GM21825 (cell line): Measurements from ENCODE around the gene DNAH2.

ENCODE experiments used
- ATAC-seq: cut with Tn5 transposase; IDR thresholded peaks from one replicate; pipeline ENCODE4 v1.9.1; 2021; ENCODE audit warnings: mild to moderate bottlenecking, moderate library complexity; ENCODE audit not compliant: unreplicated experiment

The DNAH2 gene

DNA sequence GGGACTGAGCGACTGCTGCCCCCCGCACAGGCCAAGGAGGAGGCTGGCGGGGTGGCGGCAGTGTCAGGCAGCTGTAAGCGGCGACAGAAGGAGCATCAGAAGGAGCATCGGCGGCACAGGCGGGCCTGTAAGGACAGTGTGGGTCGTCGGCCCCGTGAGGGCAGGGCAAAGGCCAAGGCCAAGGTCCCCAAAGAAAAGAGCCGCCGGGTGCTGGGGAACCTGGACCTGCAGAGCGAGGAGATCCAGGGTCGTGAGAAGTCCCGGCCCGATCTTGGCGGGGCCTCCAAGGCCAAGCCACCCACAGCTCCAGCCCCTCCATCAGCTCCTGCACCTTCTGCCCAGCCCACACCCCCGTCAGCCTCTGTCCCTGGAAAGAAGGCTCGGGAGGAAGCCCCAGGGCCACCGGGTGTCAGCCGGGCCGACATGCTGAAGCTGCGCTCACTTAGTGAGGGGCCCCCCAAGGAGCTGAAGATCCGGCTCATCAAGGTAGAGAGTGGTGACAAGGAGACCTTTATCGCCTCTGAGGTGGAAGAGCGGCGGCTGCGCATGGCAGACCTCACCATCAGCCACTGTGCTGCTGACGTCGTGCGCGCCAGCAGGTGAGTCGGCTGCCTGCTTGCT is 131.7 kb downstream of the DNAH2 start:
- no peak for ATAC-seq

DNA sequence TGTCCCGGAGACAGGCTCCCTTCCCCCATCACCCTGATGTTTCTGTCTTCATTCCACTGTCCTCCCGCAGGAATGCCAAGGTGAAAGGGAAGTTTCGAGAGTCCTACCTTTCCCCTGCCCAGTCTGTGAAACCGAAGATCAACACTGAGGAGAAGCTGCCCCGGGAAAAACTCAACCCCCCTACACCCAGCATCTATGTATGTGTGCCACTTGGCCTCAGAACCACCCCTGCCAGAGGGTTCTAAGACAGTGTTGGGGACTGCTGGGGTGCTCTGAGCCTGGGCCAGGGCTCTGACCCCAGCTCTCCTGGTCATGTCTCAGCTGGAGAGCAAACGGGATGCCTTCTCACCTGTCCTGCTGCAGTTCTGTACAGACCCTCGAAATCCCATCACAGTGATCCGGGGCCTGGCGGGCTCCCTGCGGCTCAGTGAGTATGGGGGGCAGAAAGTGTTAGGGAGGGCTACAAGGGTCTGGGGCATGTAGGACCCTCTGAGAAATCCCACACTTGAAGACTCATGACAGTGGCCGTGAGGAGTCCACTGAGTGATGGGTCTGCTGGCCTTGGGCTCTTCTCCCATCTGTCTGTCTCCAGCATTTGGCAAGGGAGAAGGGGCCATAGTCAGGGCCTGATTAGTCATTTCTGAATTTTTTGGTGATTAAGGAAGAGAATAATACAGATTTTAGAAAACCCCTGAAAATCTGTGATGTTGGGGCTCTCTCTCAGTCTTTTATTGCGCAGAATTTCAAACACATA is 132.4 kb downstream of the DNAH2 start:
- no peak for ATAC-seq

DNA sequence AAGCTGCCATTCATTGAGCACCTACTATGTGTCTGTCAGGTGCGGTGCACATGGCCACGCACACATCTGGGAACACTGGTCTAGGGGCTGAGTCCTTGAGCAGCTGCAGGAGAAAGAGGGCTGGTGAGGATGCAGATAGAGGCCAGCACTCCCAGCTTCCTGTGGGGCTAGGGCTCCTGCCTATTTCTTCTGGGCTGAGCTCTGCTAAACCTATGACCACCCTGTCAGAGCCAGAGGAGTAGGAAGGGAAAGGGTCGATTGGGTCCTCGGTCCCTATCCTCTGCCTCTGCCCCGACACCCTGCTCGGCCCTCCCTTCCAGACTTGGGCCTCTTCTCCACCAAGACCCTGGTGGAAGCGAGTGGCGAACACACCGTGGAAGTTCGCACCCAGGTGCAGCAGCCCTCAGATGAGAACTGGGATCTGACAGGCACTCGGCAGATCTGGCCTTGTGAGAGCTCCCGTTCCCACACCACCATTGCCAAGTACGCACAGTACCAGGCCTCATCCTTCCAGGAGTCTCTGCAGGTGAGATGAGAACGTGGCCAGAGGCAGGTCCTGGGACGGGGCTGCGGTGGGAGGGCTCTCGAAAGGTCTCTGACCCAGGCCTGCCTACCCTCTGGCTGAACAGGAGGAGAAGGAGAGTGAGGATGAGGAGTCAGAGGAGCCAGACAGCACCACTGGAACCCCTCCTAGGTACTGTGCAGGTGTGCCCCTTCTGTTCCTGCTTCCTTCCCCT is 133.3 kb downstream of the DNAH2 start:
- ATAC-seq = no peak

DNA sequence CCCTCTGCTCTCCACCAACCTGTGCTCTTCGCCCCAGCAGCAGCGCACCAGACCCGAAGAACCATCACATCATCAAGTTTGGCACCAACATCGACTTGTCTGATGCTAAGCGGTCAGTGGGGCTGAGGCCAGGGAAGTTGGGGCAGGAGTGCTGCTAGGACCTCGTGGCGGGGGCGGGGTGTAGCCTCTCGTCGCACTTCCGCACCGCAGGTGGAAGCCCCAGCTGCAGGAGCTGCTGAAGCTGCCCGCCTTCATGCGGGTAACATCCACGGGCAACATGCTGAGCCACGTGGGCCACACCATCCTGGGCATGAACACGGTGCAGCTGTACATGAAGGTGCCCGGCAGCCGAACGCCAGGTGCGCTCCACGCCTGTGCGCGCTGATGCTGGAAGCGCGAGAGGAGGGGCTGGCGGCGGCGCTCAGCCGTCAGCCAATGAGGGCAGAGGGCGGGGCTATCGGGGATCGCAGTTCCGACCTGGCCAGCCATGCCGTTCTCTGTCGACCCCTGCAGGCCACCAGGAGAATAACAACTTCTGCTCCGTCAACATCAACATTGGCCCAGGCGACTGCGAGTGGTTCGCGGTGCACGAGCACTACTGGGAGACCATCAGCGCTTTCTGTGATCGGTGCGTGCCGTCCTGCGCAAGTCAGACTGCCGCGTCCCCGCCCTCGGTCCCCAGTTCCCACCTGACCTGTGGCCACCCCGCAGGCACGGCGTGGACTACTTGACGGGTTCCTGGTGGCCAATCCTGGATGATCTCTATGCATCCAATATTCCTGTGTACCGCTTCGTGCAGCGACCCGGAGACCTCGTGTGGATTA is 134.1 kb downstream of the DNAH2 start:
- peak; percentile 57 for ATAC-seq

DNA sequence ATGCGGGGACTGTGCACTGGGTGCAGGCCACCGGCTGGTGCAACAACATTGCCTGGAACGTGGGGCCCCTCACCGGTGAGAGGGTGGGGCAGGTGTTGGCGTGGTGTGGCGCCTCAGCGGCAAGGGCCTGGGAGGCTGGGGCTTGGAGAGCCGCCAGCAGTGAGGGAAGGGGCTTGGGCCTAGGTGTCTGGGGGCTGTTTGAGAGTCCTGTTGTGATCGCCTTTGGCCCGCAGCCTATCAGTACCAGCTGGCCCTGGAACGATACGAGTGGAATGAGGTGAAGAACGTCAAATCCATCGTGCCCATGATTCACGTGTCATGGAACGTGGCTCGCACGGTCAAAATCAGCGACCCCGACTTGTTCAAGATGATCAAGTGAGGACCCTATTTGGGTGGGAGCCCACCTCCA is 134.7 kb downstream of the DNAH2 start:
- no peak for ATAC-seq

DNA sequence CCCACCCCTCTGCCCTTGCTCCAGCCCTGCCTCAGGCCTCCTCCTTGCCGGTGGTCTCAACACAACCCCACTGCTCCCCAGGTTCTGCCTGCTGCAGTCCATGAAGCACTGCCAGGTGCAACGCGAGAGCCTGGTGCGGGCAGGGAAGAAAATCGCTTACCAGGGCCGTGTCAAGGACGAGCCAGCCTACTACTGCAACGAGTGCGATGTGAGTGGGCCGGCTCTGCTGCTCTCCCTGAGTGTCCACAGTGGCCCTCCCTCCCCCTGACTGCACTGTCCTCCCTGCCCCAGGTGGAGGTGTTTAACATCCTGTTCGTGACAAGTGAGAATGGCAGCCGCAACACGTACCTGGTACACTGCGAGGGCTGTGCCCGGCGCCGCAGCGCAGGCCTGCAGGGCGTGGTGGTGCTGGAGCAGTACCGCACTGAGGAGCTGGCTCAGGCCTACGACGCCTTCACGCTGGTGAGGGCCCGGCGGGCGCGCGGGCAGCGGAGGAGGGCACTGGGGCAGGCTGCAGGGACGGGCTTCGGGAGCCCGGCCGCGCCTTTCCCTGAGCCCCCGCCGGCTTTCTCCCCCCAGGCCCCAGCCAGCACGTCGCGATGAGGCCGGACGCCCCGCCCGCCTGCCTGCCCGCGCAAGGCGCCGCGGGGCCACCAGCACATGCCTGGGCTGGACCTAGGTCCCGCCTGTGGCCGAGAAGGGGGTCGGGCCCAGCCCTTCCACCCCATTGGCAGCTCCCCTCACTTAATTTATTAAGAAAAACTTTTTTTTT is 135.6 kb downstream of the DNAH2 start:
- ATAC-seq = no peak

DNA sequence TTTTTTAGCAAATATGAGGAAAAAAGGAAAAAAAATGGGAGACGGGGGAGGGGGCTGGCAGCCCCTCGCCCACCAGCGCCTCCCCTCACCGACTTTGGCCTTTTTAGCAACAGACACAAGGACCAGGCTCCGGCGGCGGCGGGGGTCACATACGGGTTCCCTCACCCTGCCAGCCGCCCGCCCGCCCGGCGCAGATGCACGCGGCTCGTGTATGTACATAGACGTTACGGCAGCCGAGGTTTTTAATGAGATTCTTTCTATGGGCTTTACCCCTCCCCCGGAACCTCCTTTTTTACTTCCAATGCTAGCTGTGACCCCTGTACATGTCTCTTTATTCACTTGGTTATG is 136.1 kb downstream of the DNAH2 start:
- ATAC-seq = no peak

DNA sequence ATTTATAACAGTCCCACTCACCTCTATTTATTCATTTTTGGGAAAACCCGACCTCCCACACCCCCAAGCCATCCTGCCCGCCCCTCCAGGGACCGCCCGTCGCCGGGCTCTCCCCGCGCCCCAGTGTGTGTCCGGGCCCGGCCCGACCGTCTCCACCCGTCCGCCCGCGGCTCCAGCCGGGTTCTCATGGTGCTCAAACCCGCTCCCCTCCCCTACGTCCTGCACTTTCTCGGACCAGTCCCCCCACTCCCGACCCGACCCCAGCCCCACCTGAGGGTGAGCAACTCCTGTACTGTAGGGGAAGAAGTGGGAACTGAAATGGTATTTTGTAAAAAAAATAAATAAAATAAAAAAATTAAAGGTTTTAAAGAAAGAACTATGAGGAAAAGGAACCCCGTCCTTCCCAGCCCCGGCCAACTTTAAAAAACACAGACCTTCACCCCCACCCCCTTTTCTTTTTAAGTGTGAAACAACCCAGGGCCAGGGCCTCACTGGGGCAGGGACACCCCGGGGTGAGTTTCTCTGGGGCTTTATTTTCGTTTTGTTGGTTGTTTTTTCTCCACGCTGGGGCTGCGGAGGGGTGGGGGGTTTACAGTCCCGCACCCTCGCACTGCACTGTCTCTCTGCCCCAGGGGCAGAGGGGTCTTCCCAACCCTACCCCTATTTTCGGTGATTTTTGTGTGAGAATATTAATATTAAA is 136.7 kb downstream of the DNAH2 start:
- ATAC-seq = no peak

DNA sequence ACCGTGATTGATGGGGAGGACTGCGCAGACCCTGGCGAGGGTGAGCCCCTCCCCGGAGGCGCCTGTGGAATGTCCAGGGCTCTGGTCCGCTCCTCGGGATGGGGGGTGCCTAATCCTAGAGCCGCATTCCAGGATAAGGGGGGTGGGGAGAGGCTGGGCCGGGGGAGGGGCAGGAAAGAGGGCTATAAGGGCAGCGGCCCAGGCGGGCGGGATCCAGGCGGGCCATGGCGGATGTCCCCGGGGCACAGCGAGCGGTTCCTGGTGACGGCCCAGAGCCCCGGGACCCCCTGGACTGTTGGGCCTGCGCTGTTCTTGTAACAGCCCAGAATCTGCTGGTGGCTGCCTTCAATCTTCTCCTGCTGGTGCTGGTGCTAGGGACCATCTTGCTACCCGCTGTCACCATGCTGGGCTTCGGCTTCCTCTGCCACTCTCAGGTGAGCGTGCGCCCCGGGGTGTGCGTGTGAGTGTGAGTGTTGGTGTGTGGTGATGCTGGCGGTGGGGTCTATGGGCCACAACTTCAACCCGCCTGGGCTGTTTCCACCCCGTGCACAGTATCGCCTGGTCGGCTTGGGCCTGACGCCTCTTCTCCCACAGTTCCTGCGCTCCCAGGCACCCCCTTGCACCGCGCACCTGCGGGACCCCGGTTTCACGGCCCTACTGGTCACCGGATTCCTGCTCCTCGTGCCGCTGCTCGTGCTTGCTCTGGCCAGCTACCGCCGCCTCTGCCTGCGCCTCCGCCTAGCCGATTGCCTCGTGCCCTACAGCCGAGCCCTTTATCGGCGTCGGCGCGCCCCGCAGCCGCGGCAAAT is 137.5 kb downstream of the DNAH2 start, which contains the start of gene TMEM88:
Gene TMEM88 (plus strand): TSS at position 216 of the 809 bp plus-strand sequence. CDS start 9 bp downstream, at position 225.
- ATAC-seq = no peak

DNA sequence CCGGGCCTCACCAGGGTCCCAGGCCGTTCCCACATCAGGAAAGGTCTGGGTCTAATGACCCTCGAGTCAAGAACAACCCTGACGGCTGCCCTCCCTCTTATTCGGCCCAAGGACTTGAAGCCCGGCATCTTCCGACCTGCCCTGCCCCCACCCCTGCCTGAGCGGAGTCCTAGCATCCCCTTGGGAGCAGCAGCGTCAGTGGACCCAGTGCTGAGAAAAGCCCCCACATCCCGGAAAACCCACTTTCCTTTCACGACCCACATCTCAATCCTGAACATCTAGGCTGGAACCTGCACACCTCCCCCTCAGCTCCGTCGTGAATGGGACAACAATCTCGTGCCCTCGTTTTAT is 138.1 kb downstream of the DNAH2 start:
- no peak for ATAC-seq

DNA sequence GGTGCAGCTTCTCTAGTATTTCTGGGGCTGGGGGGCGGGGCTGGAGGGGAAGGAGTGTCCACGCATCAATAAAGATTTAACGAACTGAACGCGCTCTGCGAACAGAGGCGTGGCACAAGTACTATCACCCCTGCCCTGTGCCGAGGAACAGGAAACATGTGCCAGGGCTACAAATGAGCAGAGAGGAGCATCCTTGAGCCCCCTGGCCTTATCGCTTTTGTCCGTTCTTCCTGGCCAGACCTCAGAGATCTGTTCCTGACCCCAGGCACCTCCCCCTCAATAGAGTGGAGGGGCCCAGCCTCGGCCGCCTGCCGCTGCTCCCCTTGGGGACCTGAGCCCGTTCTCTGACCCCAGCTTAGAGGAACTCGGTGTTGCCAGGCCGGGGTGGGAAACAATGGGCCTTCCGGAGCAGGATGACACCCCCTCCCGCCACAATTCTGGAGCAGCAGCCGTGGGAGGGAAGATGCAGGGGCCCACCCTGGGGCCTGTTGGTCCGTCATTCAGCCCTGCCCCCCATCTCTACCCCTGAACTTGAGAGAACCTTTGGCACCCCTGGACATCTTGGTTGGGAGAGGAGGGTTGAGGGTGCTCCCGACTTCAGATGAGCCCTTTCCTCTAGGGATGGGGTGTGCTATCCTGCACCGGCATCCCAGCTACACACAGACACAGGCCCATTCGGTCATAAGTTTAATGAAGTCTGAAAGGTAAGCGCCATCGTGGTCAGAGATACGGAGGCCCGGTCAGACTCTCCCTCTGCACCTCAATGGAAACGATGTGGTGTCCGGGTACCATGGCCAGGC is 138.7 kb downstream of the DNAH2 start:
- ATAC-seq = no peak

DNA sequence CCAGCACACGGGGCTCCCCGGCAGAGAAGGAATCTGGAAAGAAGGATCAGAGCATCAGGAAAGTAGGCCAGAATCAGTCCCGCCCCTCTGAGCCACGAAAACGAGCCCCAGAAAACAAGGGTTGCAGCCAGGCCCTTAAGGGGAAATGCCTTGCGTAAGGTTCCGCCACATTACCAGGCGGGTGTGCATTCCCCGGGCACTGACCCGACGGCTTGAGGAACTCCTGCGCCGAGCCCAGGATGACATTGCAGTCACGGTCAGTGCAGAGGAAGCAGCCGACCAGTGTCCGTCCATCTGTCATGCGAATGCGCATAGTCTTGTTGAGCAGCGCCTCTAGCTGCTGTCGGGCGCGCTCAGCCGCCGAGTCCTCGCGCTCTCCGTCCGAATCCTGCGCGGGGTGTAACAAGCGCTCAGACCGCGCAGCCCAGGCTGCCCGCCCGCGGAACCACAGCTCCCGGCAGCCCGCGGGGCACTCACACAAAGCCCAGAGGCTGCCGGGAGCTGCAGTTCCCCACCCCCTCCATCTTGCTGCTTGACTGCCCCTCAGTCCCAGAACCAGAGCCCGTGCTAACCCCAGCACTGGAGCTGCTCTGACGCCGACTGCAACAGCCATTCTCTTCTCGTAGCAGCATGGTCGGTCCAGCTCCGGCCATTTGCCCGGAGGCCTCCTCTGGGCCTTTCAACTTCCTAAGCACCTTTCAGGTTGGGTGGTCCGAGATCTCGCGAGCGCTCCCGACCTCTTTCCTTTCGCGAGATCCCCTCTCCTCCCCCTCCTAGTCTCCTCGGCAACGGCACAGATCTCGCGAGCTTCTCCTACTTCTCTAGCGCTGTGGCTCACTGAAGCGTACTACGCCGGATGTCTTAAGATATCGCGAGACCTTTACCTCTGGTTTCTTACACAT is 139.5 kb downstream of the DNAH2 start, which contains the start of gene NAA38:
Gene NAA38 (minus strand): TSS at position 749 of the 902 bp plus-strand sequence. CDS start 96 bp downstream, at position 653.
- peak; percentile 65 for ATAC-seq

DNA sequence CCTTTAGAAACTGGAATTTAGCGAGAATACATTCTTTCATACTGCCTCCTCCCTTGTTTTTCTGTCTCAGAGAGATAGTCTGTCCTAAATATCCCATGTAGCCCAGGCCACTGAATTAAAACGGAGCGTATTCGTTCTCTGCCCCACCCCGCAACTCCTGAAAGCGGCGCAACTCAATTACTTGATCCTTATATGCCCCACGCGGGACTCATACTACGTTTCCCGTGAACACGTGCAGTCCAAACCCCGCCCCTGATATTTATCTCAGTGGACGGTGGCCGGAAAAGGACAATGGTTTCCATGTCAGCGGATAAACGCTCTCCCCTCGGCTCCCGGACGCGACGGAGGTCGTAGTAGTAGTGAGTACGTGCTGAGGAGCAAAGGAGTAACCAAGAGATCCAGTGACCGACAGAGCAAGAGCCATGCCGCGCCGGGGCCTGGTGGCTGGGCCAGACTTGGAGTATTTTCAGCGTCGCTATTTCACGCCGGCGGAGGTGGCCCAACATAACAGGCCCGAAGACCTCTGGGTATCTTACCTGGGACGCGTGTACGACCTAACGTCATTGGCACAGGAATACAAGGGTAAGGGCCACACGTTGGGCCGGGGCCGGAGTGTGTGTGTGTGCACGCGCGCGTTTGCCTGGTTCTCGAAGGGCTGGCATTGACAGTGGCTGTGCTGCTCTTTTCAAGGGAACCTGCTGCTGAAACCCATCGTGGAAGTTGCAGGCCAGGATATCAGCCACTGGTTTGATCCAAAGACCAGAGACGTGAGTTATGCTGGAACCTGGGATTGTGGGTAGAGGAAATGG is 140.4 kb downstream of the DNAH2 start, which contains the start of gene CYB5D1:
Gene CYB5D1 (plus strand): TSS at position 291 of the 809 bp plus-strand sequence. CDS start 132 bp downstream, at position 423.
- ATAC-seq = peak; percentile 36

DNA sequence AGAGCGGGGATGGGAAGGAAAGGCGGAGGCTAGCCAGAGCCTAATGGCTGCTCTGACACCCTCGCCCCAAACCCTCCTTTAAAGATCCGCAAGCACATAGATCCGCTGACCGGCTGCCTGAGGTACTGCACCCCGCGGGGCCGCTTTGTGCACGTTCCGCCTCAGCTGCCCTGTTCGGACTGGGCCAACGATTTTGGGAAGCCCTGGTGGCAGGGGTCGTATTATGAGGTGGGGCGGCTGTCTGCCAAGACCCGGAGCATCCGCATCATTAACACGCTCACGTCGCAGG is 140.9 kb downstream of the DNAH2 start:
- no peak for ATAC-seq

DNA sequence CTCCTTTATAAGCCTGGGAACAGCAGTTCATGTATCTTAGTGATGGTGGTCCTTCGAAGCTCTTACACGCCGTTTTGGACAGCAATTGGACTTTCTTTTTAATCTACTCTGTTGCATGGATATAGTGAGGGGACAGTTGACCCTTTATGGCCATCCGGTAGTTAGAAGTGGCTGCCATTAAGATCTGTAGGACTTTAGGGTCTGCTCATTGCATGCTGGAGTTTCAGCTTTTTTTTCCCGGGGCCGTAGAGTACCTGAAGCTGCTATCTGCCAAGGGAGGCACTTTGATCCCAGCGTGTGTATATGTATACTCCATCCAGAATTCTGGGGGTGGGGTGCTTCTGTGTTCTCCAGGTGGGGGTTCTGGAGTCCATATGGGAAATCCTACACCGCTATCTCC is 141.5 kb downstream of the DNAH2 start:
- ATAC-seq = no peak

DNA sequence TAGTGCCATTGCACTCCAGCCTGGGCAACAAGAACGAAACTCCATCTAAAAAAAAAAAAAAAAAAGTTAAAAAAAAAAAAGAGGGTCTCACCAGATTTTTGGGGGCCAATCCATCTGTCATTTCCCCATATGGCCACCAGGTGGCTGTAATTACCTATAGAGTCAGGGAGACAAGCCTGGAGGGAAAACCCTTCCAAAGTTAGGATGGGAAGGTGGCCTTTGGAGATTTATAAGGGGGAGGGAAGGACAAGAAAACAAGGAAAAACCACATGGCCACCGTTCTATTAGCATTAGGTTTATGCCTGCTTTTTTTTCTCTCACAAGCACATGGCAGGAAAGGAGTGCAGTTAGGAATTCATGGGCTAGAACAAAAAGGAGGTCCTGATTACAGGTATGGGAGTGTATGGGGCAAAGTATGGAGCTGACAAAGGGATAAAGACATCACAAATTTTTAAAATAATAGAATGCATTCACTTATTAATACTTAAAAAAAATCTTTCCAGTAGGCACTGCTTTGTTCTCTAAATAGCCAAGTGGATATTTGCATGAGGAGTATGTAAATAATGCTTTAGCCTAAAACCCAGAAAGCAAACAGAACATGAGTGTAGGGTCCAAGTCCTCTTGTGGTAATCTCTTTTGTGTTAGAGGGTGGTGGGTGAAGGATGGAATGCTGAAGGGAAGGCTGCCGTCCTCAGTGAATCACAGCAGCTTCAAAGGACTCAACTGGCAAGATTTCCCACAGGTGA is 145.3 kb downstream of the DNAH2 start:
- ATAC-seq = no peak
